GM12892 (cell line): Measurements from ENCODE around the gene ADCY7.

Experiments
- POLR2A ChIP-seq: IDR thresholded peaks from 2 replicates; pipeline ENCODE4 v1.6.1; 2011; ENCODE audit warnings: low read depth, low read length, control low read depth
- POLR2AphosphoS5 ChIP-seq: IDR thresholded peaks from 2 replicates; pipeline ENCODE4 v1.6.1; 2011; ENCODE audit warnings: low read depth, low read length, control low read depth
- TAF1 ChIP-seq: IDR thresholded peaks from 2 replicates; pipeline ENCODE4 v1.6.1; 2011; ENCODE audit warnings: low read depth, mild to moderate bottlenecking, control low read depth, low read length, borderline replicate concordance

DNA sequence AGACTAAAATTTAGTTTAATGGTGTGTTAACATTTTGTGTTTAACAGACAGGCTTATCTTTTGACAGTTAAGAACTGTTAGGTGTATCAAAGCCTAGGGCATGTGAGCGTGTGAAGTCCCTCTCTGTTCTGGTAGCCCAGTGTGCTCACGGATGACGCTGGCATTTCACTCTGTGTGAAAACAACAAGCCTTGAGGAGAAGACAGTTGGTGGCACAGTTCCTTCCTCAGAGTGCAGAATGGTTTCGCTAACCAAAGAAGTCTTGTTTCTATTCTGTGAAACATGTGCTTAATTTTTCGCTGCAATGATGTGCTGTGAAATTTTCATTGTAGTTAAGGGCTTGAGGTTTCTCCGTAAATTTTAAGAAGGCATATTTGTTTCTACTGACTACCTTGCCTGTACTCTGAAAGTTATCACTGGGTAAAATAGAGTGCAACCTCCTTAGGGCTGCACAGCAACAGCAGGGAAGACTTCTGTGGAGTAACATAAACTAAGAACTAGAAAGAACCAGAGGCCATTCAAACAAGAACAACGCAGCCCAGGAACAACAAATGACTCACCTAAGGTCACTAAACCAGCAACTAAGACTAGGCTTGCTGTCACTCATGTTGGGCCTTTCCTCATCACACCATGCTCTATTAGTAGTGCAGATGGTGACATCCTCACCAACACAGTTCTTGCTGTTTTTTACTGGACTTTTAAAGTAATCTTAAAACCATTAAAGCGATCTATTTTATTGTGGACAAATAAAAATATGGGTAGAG, 69.0 kb downstream of the ADCY7 start:
- TF ChIP-seq POLR2A (no peak), POLR2AphosphoS5 (0 out of 2 replicates have a peak, but pooled peaks have one; percentile 34), TAF1 (no peak)
